Measurements from ENCODE around the gene C12orf60.

Gene C12orf60

DNA sequence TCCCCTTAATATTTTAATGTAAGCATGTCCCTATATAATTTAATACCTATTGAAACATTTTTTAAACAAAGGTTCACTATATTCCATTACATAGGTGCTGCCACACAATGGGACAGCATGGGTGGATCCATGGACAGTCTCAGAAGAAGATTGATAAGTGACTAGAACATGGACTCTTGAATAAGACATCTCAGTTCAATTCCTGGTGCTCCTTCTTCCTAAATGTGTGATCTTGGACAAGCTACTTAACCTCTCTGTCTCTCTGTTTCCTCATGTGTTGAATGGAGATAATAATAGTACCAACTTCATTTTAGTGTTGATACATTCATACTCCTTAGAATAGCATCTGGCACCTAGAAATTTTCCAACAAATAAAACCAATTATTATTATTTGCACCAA, 40.9 kb downstream of the C12orf60 start (continued):
- TF ChIP-seq, protein P1, sequence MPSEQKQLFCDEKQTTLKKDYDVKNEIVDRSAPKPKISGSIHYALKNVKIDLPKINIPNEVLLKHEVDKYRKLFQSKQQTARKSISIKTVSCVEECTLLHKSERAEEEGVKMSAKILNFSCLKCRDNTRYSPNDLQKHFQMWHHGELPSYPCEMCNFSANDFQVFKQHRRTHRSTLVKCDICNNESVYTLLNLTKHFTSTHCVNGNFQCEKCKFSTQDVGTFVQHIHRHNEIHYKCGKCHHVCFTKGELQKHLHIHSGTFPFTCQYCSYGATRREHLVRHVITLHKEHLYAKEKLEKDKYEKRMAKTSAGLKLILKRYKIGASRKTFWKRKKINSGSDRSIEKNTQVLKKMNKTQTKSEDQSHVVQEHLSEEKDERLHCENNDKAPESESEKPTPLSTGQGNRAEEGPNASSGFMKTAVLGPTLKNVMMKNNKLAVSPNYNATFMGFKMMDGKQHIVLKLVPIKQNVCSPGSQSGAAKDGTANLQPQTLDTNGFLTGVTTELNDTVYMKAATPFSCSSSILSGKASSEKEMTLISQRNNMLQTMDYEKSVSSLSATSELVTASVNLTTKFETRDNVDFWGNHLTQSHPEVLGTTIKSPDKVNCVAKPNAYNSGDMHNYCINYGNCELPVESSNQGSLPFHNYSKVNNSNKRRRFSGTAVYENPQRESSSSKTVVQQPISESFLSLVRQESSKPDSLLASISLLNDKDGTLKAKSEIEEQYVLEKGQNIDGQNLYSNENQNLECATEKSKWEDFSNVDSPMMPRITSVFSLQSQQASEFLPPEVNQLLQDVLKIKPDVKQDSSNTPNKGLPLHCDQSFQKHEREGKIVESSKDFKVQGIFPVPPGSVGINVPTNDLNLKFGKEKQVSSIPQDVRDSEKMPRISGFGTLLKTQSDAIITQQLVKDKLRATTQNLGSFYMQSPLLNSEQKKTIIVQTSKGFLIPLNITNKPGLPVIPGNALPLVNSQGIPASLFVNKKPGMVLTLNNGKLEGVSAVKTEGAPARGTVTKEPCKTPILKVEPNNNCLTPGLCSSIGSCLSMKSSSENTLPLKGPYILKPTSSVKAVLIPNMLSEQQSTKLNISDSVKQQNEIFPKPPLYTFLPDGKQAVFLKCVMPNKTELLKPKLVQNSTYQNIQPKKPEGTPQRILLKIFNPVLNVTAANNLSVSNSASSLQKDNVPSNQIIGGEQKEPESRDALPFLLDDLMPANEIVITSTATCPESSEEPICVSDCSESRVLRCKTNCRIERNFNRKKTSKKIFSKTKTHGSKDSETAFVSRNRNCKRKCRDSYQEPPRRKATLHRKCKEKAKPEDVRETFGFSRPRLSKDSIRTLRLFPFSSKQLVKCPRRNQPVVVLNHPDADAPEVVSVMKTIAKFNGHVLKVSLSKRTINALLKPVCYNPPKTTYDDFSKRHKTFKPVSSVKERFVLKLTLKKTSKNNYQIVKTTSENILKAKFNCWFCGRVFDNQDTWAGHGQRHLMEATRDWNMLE (tag by site-specific recombination; conservative IDR thresholded peaks at IDR 0.05; ENCODE audit: low read depth): no peak
- TF ChIP-seq TRIM28 (IDR thresholded peaks at IDR 0.05; ENCODE audit: borderline replicate concordance, low read length): no peak
- TF ChIP-seq, protein P2, sequence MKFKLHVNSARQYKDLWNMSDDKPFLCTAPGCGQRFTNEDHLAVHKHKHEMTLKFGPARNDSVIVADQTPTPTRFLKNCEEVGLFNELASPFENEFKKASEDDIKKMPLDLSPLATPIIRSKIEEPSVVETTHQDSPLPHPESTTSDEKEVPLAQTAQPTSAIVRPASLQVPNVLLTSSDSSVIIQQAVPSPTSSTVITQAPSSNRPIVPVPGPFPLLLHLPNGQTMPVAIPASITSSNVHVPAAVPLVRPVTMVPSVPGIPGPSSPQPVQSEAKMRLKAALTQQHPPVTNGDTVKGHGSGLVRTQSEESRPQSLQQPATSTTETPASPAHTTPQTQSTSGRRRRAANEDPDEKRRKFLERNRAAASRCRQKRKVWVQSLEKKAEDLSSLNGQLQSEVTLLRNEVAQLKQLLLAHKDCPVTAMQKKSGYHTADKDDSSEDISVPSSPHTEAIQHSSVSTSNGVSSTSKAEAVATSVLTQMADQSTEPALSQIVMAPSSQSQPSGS (tag by site-specific recombination; IDR thresholded peaks at IDR 0.05; ENCODE audit: low read depth): no peak
- no peak for TF ChIP-seq ZNF610 (tag by site-specific recombination; IDR thresholded peaks at IDR 0.05; ENCODE audit: borderline replicate concordance)
- TF ChIP-seq ZNF658 (tag by site-specific recombination; IDR thresholded peaks at IDR 0.05): no peak
- no peak for TF ChIP-seq ZNF138 (tag by site-specific recombination; IDR thresholded peaks at IDR 0.05; ENCODE audit: borderline replicate concordance)
- TF ChIP-seq, protein P3, sequence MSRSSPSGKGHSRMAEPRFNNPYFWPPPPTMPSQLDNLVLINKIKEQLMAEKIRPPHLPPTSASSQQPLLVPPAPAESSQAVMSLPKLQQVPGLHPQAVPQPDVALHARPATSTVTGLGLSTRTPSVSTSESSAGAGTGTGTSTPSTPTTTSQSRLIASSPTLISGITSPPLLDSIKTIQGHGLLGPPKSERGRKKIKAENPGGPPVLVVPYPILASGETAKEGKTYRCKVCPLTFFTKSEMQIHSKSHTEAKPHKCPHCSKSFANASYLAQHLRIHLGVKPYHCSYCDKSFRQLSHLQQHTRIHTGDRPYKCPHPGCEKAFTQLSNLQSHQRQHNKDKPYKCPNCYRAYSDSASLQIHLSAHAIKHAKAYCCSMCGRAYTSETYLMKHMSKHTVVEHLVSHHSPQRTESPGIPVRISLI (tag by site-specific recombination; IDR thresholded peaks at IDR 0.05): no peak
- no peak for TF ChIP-seq IKZF3 (tag by site-specific recombination; IDR thresholded peaks at IDR 0.05)

DNA sequence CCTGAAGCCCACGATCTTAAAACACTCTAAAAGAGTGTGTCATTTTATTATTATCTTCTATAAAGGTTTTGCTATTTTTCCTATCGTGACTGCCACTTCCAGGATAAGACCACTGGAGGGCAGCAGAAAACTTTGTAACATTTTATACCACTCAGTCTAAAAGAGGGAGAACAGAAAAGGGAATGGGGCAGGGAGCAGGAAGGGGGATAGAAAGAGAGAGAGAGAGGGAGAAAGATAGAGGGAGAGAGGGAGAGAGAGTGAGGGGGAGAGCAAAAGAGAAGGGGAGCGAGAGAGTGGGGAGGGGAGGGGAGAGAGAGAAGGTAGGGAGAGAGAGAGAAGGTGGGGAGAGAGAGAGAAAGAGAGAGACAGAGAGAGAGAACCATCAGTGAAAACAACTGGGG, 41.9 kb downstream of the C12orf60 start:
- ChIA-PET POLR2A (no interaction called here), CTCF (interaction anchor here (0.6 to 6.8 kb wide), 14 partner anchors 8 to 670 kb away, joined by 3 to 86 read pairs (median 4); partner anchors contain the start of gene RERG)
- TF ChIP-seq ZNF654 (tag by site-specific recombination; IDR thresholded peaks at IDR 0.05; ENCODE audit: low read depth): peak; percentile 89
- TF ChIP-seq PRDM1 (tag by site-specific recombination; IDR thresholded peaks at IDR 0.05): peak; percentile 98
- no peak for TF ChIP-seq ZNF341 (tag by site-specific recombination; IDR thresholded peaks at IDR 0.05; ENCODE audit: low read depth)
- no peak for TF ChIP-seq ZNF626 (tag by site-specific recombination; IDR thresholded peaks at IDR 0.05)
- TF ChIP-seq, protein P4, sequence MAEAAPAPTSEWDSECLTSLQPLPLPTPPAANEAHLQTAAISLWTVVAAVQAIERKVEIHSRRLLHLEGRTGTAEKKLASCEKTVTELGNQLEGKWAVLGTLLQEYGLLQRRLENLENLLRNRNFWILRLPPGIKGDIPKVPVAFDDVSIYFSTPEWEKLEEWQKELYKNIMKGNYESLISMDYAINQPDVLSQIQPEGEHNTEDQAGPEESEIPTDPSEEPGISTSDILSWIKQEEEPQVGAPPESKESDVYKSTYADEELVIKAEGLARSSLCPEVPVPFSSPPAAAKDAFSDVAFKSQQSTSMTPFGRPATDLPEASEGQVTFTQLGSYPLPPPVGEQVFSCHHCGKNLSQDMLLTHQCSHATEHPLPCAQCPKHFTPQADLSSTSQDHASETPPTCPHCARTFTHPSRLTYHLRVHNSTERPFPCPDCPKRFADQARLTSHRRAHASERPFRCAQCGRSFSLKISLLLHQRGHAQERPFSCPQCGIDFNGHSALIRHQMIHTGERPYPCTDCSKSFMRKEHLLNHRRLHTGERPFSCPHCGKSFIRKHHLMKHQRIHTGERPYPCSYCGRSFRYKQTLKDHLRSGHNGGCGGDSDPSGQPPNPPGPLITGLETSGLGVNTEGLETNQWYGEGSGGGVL (tag by site-specific recombination; IDR thresholded peaks at IDR 0.05): peak; percentile 78
- TF ChIP-seq ZNF596 (tag by site-specific recombination; IDR thresholded peaks at IDR 0.05): peak; percentile 97
- TF ChIP-seq ZNF366 (tag by site-specific recombination; conservative IDR thresholded peaks at IDR 0.05): peak; percentile 95
- 0 out of 2 replicates have a peak, but pooled peaks have one; percentile 74 for TF ChIP-seq ZNF701 (tag by site-specific recombination; IDR thresholded peaks at IDR 0.05)
- no peak for TF ChIP-seq ZNF169 (tag by site-specific recombination; IDR thresholded peaks at IDR 0.05)
- TF ChIP-seq, protein P5, sequence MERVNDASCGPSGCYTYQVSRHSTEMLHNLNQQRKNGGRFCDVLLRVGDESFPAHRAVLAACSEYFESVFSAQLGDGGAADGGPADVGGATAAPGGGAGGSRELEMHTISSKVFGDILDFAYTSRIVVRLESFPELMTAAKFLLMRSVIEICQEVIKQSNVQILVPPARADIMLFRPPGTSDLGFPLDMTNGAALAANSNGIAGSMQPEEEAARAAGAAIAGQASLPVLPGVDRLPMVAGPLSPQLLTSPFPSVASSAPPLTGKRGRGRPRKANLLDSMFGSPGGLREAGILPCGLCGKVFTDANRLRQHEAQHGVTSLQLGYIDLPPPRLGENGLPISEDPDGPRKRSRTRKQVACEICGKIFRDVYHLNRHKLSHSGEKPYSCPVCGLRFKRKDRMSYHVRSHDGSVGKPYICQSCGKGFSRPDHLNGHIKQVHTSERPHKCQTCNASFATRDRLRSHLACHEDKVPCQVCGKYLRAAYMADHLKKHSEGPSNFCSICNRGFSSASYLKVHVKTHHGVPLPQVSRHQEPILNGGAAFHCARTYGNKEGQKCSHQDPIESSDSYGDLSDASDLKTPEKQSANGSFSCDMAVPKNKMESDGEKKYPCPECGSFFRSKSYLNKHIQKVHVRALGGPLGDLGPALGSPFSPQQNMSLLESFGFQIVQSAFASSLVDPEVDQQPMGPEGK (tag by site-specific recombination; IDR thresholded peaks at IDR 0.05): 0 out of 2 replicates have a peak, but pooled peaks have one; percentile 22
- TF ChIP-seq, protein P6, sequence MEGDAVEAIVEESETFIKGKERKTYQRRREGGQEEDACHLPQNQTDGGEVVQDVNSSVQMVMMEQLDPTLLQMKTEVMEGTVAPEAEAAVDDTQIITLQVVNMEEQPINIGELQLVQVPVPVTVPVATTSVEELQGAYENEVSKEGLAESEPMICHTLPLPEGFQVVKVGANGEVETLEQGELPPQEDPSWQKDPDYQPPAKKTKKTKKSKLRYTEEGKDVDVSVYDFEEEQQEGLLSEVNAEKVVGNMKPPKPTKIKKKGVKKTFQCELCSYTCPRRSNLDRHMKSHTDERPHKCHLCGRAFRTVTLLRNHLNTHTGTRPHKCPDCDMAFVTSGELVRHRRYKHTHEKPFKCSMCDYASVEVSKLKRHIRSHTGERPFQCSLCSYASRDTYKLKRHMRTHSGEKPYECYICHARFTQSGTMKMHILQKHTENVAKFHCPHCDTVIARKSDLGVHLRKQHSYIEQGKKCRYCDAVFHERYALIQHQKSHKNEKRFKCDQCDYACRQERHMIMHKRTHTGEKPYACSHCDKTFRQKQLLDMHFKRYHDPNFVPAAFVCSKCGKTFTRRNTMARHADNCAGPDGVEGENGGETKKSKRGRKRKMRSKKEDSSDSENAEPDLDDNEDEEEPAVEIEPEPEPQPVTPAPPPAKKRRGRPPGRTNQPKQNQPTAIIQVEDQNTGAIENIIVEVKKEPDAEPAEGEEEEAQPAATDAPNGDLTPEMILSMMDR (tag by site-specific recombination; IDR thresholded peaks at IDR 0.05): peak; percentile 51; the same call in 1 of the 2 replicates
- peak; percentile 42; the same call in 1 of the 2 replicates for TF ChIP-seq ZBTB17 (tag by site-specific recombination; IDR thresholded peaks at IDR 0.05)

More for the DNA sequence above, 41.9 kb downstream of the C12orf60 start:
- Histone ChIP-seq H3K4me3 (ENCODE audit: low read depth, low read length) (no peak overlapping the region), H3K36me3 (ENCODE audit: control insufficient read depth in 2 of 2, insufficient read depth in 1 of 2, low read length in 2 of 2) (no peaks in the 10 kb centered on the region), H3K4me1 (ENCODE audit: control insufficient read depth, insufficient read depth, low read length) (peaks cover 5% of the 10 kb centered on the region; the same call in 1 of the 2 replicates), H3K27ac (ENCODE audit: extremely low read depth, low read depth, low read length) (no peak overlapping the region), H3K9me3 (ENCODE audit: control insufficient read depth, insufficient read depth, low read depth, low read length) (no peaks in the 10 kb centered on the region)
